A673 (cell line): Measurements from ENCODE around the gene CCL4. TPM values are rescaled to one million over a fixed set of nuclear protein-coding genes. Genes with fewer than 3 reads are reported as not detected.

ENCODE experiments used
- BruUV-seq: library from RNA; stranded (reverse); fragments of 400-500 nt; replicated peaks from 2 replicates; lab custom pipeline; 2021; lab: Mats Ljungman, UMichigan
- CTCF ChIA-PET: fragments of 300-600 bp; sonication (Branson Sonifier 250); formaldehyde crosslinking; loops from one replicate; lab custom pipeline; 2022; ENCODE audit warnings: antibody characterized with exemption; lab: Charles Lee
- POLR2A ChIA-PET: fragments of 300-600 bp; sonication (Branson Sonifier 250); formaldehyde crosslinking; loops from one replicate; lab custom pipeline; 2022; ENCODE audit warnings: antibody characterized with exemption; ENCODE audit not compliant: low non-redundant PET; lab: Charles Lee
- DNase-seq: peaks from one replicate; pipeline ENCODE4 v3.0.0-alpha.2; 2015; ENCODE audit warnings: low spot score
- H3K27ac ChIP-seq: fragments of 200-600 bp; sonication (generic); 2 replicates; pipeline ENCODE4 v1.5.1; 2016; ENCODE audit warnings: mixed run types, low read depth, mild to moderate bottlenecking, mixed read lengths, antibody characterized with exemption, low read length; ENCODE audit not compliant: poor library complexity, severe bottlenecking
- H3K27me3 ChIP-seq: fragments of 200-600 bp; sonication (generic); replicated peaks from 2 replicates; pipeline ENCODE4 v1.6.1; 2017; ENCODE audit warnings: mixed run types, low read depth, mild to moderate bottlenecking, mixed read lengths, antibody characterized with exemption, low read length; ENCODE audit not compliant: insufficient read depth, poor library complexity
- H3K36me3 ChIP-seq: fragments of 200-600 bp; sonication (generic); 2 replicates; pipeline ENCODE4 v1.6.1; 2016; ENCODE audit warnings: mixed run types, mild to moderate bottlenecking, mixed read lengths, antibody characterized with exemption, low read length; ENCODE audit not compliant: insufficient read depth, poor library complexity, severe bottlenecking
- H3K4me1 ChIP-seq: fragments of 200-600 bp; sonication (generic); 2 replicates; pipeline ENCODE4 v1.6.1; 2017; ENCODE audit warnings: mixed run types, mild to moderate bottlenecking, mixed read lengths, antibody characterized with exemption, low read length; ENCODE audit not compliant: insufficient read depth, poor library complexity, severe bottlenecking
- H3K4me3 ChIP-seq: fragments of 200-600 bp; sonication (generic); 2 replicates; pipeline ENCODE4 v1.5.1; 2016; ENCODE audit warnings: low read depth, mixed run types, mild to moderate bottlenecking, mixed read lengths, low read length; ENCODE audit not compliant: poor library complexity, severe bottlenecking
- H3K9me3 ChIP-seq: fragments of 200-600 bp; sonication (generic); 2 replicates; pipeline ENCODE4 v1.6.1; 2016; ENCODE audit warnings: mixed run types, low read depth, mild to moderate bottlenecking, mixed read lengths, antibody characterized with exemption, low read length; ENCODE audit not compliant: poor library complexity, severe bottlenecking
- EZH2 ChIP-seq: fragments of 200-600 bp; sonication (generic); IDR thresholded peaks from 2 replicates; pipeline ENCODE4 v1.6.1; 2017; ENCODE audit warnings: borderline replicate concordance, low read depth, mild to moderate bottlenecking, mixed read lengths, antibody characterized with exemption, low read length; ENCODE audit not compliant: poor library complexity, severe bottlenecking
- intact Hi-C: fragments of 100-400 bp; cut with micrococcal nuclease; formaldehyde crosslinking; loops from one replicate; pipeline ENCODE4 v1.10.0; 2022; ENCODE audit not compliant: unreplicated experiment
- total RNA-seq: library from RNA; stranded (reverse); gene quantifications from 2 replicates; pipeline ENCODE4 v1.2.3, GENCODE V29; 2021
- TF ChIP-seq, protein P1 (sequence below): fragments of 300-800, 200-600 bp; sonication (generic); conservative IDR thresholded peaks from 2 replicates; pipeline ENCODE4 v1.5.1; 2017; ENCODE audit warnings: low read depth, mild to moderate bottlenecking, antibody characterized with exemption, low read length, moderate library complexity, mixed read lengths

Gene CCL4
- total RNA-seq, 1 experiment from 2014 or later: not detected

DNA sequence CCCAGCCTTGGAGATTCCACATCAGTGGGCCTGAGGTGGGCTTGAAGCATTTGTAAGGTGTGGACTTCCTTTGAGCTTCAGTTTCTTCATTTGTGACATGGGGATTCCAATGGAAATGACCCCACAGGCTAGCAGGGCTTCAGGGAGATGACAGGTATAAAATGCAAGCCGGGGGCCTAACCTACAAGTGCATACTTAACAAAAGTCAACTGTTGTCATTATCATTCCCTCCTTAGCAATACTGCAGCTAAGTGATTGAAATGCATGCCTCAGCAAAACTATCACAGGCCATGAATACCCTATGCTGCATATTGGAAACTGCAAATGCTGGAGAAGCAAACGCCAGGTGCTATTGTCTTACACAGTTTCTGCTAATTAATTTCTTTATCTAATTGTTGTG lies 19.8 kb downstream of the CCL4 start:
- Histone ChIP-seq H3K27ac (no peak overlapping the region), H3K4me1 (no peaks in the 10 kb centered on the region), H3K4me3 (no peak overlapping the region), H3K9me3 (no peaks in the 10 kb centered on the region), H3K27me3 (no peaks in the 10 kb centered on the region), H3K36me3 (no peaks in the 10 kb centered on the region)
- DNase-seq: no peak
- POLR2A ChIA-PET: no interaction called here
- CTCF ChIA-PET: no interaction called here
- no peak for TF ChIP-seq EZH2
- TF ChIP-seq, protein P1, sequence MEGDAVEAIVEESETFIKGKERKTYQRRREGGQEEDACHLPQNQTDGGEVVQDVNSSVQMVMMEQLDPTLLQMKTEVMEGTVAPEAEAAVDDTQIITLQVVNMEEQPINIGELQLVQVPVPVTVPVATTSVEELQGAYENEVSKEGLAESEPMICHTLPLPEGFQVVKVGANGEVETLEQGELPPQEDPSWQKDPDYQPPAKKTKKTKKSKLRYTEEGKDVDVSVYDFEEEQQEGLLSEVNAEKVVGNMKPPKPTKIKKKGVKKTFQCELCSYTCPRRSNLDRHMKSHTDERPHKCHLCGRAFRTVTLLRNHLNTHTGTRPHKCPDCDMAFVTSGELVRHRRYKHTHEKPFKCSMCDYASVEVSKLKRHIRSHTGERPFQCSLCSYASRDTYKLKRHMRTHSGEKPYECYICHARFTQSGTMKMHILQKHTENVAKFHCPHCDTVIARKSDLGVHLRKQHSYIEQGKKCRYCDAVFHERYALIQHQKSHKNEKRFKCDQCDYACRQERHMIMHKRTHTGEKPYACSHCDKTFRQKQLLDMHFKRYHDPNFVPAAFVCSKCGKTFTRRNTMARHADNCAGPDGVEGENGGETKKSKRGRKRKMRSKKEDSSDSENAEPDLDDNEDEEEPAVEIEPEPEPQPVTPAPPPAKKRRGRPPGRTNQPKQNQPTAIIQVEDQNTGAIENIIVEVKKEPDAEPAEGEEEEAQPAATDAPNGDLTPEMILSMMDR: no peak
- no TSS peak for BruUV-seq
- intact Hi-C loops: no loop called here

DNA sequence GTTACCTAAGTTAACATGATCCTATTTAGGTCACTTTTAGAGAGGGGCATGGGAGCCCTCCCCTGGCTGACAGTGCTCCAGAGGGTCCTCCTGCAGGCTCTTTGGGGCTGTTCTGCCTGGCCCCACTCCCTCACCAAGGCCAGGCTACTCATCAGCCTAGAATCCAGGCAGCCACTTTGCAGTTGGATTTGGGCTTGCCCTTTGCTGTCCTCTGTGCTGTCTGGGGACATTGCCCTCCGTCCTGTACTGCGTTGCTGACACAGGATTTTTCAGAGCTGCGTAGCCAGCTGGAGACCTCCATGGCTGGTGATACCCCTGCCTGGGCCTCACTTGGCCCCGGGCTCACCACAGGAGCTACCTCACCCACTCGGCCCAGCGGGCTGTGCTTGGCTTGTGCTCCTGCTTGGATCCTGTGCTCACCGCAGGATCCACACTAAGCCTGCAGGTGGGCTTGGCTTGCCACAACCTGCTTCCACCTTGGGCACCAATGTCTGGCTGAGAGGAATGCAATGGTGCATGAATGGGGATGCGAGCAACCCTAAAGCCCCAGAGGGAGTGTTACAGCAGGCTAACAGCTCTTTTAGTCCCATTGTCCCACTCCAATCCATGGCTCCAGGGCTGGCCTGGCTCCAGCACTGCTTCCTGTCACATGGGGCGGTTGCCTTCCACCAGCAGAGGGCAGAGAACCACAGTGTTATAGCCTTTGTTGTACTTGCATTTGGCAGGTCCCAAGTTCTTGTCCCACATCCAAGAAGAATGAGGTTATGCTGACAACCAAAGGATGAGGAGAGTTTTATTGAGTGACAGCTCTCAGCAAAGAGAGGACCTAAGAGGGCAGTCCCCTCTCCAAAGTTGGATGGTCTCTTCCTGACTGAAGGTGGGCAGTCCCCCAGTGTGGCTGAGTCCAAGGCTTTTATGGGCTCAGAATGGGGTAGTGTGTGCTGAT lies 21.5 kb downstream of the CCL4 start:
- TF ChIP-seq, protein P1: no peak
- intact Hi-C loops: no loop called here
- no peaks in the 10 kb centered on the region for H3K9me3 ChIP-seq
- DNase-seq: peak; percentile 7
- no TSS peak for BruUV-seq
- POLR2A ChIA-PET: no interaction called here
- no peaks in the 10 kb centered on the region for H3K27me3 ChIP-seq
- H3K27ac ChIP-seq: no peak overlapping the region
- CTCF ChIA-PET: no interaction called here
- no peaks in the 10 kb centered on the region for H3K36me3 ChIP-seq
- H3K4me1 ChIP-seq: no peaks in the 10 kb centered on the region
- H3K4me3 ChIP-seq: no peak overlapping the region

DNA sequence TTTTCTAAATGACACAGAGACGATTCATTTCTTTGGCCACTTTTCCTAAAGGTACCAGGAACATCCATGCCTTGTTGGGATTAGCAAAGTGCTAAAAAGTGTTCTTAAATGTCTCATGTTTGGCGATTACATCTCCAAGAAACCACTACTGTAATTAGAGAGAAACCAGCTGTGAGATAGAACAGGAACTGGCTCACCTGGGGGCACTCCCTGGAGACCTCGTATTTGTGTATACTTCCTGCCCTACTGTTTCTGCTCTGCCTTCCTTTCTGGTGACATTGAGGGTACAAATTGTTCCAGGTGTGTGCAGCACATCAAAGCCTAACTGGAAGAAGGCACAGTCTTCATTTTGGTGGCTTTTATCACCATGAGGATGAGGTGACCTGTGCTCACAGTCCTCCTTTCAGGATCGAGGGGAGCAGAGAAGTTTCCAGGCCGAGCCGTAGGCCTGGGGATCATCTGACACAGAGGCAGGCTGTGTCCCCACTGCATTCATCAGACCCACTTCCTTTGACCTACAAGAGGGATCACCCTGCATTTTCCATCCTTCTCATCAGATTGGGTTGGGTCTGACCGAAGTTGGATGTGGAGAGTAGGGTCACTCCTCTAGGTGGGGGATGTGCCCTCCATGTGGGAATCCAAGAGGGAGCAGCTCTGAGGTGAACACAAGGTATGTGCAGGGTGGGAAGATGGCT lies 23.7 kb downstream of the CCL4 start:
- Histone ChIP-seq H3K4me3 (no peak overlapping the region), H3K27ac (no peak overlapping the region), H3K36me3 (no peaks in the 10 kb centered on the region), H3K4me1 (no peaks in the 10 kb centered on the region), H3K27me3 (no peaks in the 10 kb centered on the region), H3K9me3 (no peaks in the 10 kb centered on the region)
- intact Hi-C loops: no loop called here
- TF ChIP-seq, protein P1: no peak
- TF ChIP-seq EZH2: no peak
- CTCF ChIA-PET: no interaction called here
- no TSS peak for BruUV-seq
- POLR2A ChIA-PET: no interaction called here
- DNase-seq: no peak
